ENCODE measurements around the gene VTI1A. TPM values are rescaled to one million over a fixed set of nuclear protein-coding genes. Genes with fewer than 3 reads are reported as not detected.

VTI1A gene
- total and polyA plus RNA-seq, 2 experiments from 2014 or later: 26.8 to 31.0 TPM

DNA sequence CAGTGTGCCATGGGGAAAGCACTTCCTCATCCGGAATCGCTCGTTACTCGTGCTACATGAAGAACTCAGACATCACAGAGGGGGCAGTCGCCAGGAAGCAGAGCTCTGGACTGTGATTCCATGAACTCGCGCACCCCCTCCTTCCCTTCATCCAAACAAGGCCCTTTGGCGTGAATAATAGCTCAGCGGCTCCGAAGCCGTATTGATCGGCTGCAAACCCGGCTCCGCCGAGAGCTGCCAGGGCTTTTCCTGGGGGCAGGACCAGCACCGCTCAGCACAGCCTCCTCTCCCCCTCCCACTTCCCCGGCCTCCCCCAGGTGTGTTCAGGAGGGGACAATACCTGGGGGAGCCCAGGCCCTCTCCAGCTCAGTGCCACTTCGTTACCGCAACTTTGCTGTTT lies 374.0 kb downstream of the VTI1A start:
- DNase-seq (ENCODE audit: low spot score) (no peak), ATAC-seq (no peak)
- H3K27ac Mint-ChIP-seq: no peak overlapping the region
- no peaks in the 10 kb centered on the region for H3K9me3 Mint-ChIP-seq
- Histone ChIP-seq H3K27me3 (ENCODE audit: insufficient read depth) (no peaks in the 10 kb centered on the region), H3K79me2 (replicated peaks; ENCODE audit: insufficient read depth) (no peaks in the 10 kb centered on the region), H3K9me2 (ENCODE audit: insufficient read depth) (peaks cover 4% of the 10 kb centered on the region), H3K4me3 (no peak overlapping the region), H3K4me2 (no peak overlapping the region), H3K4me1 (ENCODE audit: insufficient read depth) (peaks cover 22% of the 10 kb centered on the region), H4K20me1 (replicated peaks; ENCODE audit: insufficient read depth) (no peaks in the 10 kb centered on the region), H3K27ac (ENCODE audit: low read depth) (no peak overlapping the region), H3F3A (replicated peaks; ENCODE audit: low read depth) (peaks cover 3% of the 10 kb centered on the region), H3K36me3 (ENCODE audit: insufficient read depth) (no peaks in the 10 kb centered on the region), H2AFZ (no peak overlapping the region)
- no peaks in the 10 kb centered on the region for H3K36me3 Mint-ChIP-seq (ENCODE audit: low read depth)
- peaks cover 6% of the 10 kb centered on the region for H3K27me3 Mint-ChIP-seq (ENCODE audit: insufficient read depth, low read depth, poor library complexity)
- peaks cover 41% of the 10 kb centered on the region for H3K4me1 Mint-ChIP-seq
- TF ChIP-seq POLR2AphosphoS5 (IDR thresholded peaks at IDR 0.05; ENCODE audit: low read depth) (no peak), NANOG (IDR thresholded peaks at IDR 0.05; ENCODE audit: borderline replicate concordance) (no peak)
- H3K4me3 Mint-ChIP-seq: no peak overlapping the region

DNA sequence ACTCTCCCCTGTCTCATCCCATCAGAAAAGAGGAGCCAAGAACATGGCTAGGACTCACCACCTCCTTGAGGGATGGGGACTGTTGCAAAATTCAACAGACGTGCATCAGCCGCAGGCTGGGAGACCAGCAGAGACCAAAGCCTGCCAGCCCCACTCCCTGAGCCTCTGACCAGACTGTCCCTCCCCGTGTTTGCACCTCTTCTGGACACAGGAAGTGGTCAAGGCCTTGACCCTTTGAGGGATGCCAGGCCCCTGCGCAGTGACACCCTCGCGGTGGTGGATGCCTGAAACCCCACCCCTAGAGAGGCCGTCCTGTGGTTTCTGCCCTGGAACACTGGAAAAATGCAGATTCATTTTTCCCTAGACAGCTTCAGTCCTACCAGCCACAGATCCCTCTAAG lies 374.6 kb downstream of the VTI1A start:
- Histone ChIP-seq H3K27ac (ENCODE audit: low read depth) (no peak overlapping the region), H2AFZ (no peak overlapping the region), H3K79me2 (replicated peaks; ENCODE audit: insufficient read depth) (no peaks in the 10 kb centered on the region), H3K36me3 (ENCODE audit: insufficient read depth) (no peaks in the 10 kb centered on the region), H4K20me1 (replicated peaks; ENCODE audit: insufficient read depth) (no peaks in the 10 kb centered on the region), H3K4me1 (ENCODE audit: insufficient read depth) (peaks cover 16% of the 10 kb centered on the region), H3K4me3 (no peak overlapping the region), H3K9me2 (ENCODE audit: insufficient read depth) (peaks cover 4% of the 10 kb centered on the region), H3F3A (replicated peaks; ENCODE audit: low read depth) (peaks cover 3% of the 10 kb centered on the region), H3K27me3 (ENCODE audit: insufficient read depth) (no peaks in the 10 kb centered on the region), H3K4me2 (no peak overlapping the region)
- no peaks in the 10 kb centered on the region for H3K36me3 Mint-ChIP-seq (ENCODE audit: low read depth)
- DNase-seq (ENCODE audit: low spot score): no peak
- H3K4me1 Mint-ChIP-seq: peaks cover 35% of the 10 kb centered on the region
- H3K4me3 Mint-ChIP-seq: no peak overlapping the region
- no peak overlapping the region for H3K27ac Mint-ChIP-seq
- ATAC-seq: no peak
- no peak for TF ChIP-seq ZNF331 (CRISPR knock-in tag; IDR thresholded peaks at IDR 0.05; ENCODE audit: low read depth)
- TF ChIP-seq ZNF114 (CRISPR knock-in tag; IDR thresholded peaks at IDR 0.05): no peak
- TF ChIP-seq EZH2 (IDR thresholded peaks at IDR 0.05; ENCODE audit: low read depth, unreplicated experiment): no peak
- TF ChIP-seq ETS1 (IDR thresholded peaks at IDR 0.05): no peak
- TF ChIP-seq, protein P1, sequence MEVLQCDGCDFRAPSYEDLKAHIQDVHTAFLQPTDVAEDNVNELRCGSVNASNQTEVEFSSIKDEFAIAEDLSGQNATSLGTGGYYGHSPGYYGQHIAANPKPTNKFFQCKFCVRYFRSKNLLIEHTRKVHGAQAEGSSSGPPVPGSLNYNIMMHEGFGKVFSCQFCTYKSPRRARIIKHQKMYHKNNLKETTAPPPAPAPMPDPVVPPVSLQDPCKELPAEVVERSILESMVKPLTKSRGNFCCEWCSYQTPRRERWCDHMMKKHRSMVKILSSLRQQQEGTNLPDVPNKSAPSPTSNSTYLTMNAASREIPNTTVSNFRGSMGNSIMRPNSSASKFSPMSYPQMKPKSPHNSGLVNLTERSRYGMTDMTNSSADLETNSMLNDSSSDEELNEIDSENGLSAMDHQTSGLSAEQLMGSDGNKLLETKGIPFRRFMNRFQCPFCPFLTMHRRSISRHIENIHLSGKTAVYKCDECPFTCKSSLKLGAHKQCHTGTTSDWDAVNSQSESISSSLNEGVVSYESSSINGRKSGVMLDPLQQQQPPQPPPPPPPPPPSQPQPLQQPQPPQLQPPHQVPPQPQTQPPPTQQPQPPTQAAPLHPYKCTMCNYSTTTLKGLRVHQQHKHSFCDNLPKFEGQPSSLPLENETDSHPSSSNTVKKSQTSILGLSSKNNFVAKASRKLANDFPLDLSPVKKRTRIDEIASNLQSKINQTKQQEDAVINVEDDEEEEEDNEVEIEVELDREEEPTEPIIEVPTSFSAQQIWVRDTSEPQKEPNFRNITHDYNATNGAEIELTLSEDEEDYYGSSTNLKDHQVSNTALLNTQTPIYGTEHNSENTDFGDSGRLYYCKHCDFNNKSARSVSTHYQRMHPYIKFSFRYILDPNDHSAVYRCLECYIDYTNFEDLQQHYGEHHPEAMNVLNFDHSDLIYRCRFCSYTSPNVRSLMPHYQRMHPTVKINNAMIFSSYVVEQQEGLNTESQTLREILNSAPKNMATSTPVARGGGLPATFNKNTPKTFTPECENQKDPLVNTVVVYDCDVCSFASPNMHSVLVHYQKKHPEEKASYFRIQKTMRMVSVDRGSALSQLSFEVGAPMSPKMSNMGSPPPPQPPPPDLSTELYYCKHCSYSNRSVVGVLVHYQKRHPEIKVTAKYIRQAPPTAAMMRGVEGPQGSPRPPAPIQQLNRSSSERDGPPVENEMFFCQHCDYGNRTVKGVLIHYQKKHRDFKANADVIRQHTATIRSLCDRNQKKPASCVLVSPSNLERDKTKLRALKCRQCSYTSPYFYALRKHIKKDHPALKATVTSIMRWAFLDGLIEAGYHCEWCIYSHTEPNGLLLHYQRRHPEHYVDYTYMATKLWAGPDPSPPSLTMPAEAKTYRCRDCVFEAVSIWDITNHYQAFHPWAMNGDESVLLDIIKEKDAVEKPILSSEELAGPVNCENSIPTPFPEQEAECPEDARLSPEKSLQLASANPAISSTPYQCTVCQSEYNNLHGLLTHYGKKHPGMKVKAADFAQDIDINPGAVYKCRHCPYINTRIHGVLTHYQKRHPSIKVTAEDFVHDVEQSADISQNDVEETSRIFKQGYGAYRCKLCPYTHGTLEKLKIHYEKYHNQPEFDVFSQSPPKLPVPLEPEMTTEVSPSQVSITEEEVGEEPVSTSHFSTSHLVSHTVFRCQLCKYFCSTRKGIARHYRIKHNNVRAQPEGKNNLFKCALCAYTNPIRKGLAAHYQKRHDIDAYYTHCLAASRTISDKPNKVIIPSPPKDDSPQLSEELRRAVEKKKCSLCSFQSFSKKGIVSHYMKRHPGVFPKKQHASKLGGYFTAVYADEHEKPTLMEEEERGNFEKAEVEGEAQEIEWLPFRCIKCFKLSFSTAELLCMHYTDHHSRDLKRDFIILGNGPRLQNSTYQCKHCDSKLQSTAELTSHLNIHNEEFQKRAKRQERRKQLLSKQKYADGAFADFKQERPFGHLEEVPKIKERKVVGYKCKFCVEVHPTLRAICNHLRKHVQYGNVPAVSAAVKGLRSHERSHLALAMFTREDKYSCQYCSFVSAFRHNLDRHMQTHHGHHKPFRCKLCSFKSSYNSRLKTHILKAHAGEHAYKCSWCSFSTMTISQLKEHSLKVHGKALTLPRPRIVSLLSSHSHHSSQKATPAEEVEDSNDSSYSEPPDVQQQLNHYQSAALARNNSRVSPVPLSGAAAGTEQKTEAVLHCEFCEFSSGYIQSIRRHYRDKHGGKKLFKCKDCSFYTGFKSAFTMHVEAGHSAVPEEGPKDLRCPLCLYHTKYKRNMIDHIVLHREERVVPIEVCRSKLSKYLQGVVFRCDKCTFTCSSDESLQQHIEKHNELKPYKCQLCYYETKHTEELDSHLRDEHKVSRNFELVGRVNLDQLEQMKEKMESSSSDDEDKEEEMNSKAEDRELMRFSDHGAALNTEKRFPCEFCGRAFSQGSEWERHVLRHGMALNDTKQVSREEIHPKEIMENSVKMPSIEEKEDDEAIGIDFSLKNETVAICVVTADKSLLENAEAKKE (CRISPR knock-in tag; IDR thresholded peaks at IDR 0.05): no peak
- TF ChIP-seq, protein P2, sequence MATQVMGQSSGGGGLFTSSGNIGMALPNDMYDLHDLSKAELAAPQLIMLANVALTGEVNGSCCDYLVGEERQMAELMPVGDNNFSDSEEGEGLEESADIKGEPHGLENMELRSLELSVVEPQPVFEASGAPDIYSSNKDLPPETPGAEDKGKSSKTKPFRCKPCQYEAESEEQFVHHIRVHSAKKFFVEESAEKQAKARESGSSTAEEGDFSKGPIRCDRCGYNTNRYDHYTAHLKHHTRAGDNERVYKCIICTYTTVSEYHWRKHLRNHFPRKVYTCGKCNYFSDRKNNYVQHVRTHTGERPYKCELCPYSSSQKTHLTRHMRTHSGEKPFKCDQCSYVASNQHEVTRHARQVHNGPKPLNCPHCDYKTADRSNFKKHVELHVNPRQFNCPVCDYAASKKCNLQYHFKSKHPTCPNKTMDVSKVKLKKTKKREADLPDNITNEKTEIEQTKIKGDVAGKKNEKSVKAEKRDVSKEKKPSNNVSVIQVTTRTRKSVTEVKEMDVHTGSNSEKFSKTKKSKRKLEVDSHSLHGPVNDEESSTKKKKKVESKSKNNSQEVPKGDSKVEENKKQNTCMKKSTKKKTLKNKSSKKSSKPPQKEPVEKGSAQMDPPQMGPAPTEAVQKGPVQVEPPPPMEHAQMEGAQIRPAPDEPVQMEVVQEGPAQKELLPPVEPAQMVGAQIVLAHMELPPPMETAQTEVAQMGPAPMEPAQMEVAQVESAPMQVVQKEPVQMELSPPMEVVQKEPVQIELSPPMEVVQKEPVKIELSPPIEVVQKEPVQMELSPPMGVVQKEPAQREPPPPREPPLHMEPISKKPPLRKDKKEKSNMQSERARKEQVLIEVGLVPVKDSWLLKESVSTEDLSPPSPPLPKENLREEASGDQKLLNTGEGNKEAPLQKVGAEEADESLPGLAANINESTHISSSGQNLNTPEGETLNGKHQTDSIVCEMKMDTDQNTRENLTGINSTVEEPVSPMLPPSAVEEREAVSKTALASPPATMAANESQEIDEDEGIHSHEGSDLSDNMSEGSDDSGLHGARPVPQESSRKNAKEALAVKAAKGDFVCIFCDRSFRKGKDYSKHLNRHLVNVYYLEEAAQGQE (IDR thresholded peaks at IDR 0.05; ENCODE audit: unreplicated experiment): no peak
- no peak for TF ChIP-seq POLR2AphosphoS5 (IDR thresholded peaks at IDR 0.05; ENCODE audit: low read depth)
- no peak for TF ChIP-seq EZH2phosphoT487 (IDR thresholded peaks at IDR 0.05; ENCODE audit: unreplicated experiment)
- no peaks in the 10 kb centered on the region for H3K9me3 Mint-ChIP-seq
- peaks cover 5% of the 10 kb centered on the region for H3K27me3 Mint-ChIP-seq (ENCODE audit: insufficient read depth, low read depth, poor library complexity)
